Mucosa of descending colon (tissue), 3 donors: ENCODE measurements around the gene HTT. TPM values are rescaled to one million over a fixed set of nuclear protein-coding genes. Genes with fewer than 3 reads are reported as not detected.

Source experiments
- ATAC-seq: fragments of 200-7000 bp; cut with Tn5 transposase; one replicate; pipeline ENCODE4 v1.9.1; 2020; ENCODE audit warnings: mild to moderate bottlenecking, moderate library complexity
- DNase-seq, 3 donors: peaks; one replicate each; pipeline ENCODE4 v3.0.0-alpha.2; 2020
- H3K36me3 ChIP-seq: fragments of 200-600 bp; one replicate; pipeline ENCODE4 v1.8.0; 2021; ENCODE audit warnings: low read depth, mild to moderate bottlenecking
- H3K4me1 ChIP-seq: fragments of 200-600 bp; one replicate; pipeline ENCODE4 v1.8.0; 2021; ENCODE audit warnings: low read depth, mild to moderate bottlenecking
- H3K4me3 ChIP-seq: fragments of 200-600 bp; one replicate; pipeline ENCODE4 v1.8.0; 2021; ENCODE audit warnings: mild to moderate bottlenecking
- H3K9me3 ChIP-seq: fragments of 200-600 bp; one replicate; pipeline ENCODE4 v1.8.0; 2021; ENCODE audit warnings: mild to moderate bottlenecking
- CTCF ChIP-seq: fragments of 200-600 bp; IDR thresholded peaks from one replicate; pipeline ENCODE4 v1.8.0; 2022; ENCODE audit warnings: antibody characterized with exemption, mild to moderate bottlenecking
- intact Hi-C, 2 donors: fragments of 100-400 bp; cut with DNase I in 1 of 2; cut with micrococcal nuclease in 1 of 2; formaldehyde crosslinking; loops; one replicate each; pipeline versions ENCODE4 v1.11.0 to v1.11.1; 2022; cut with DNase I, micrococcal nuclease
- total RNA-seq, 3 donors: library from RNA; stranded (reverse); fragmentation: NEBNext Ultra II Directional in 2 of 3; extraction: Animal tissue kit (Norgen Biotek cat#: 25700) in 2 of 3; gene quantifications; one replicate each; pipeline versions ENCODE4 v1.2.1 to v1.2.4, GENCODE V29; 2021 to 2023
- donor health status: DM: no; HTN: no; CAD: no; lungs with moderate emphysema.
- donor health status: DM: no; HTN: no; CAD: no.
- donor health status: DM: no; HTN: yes; CAD: no.

The HTT gene
- total RNA-seq, 3 donors from 2014 or later: 51.3 to 71.8 (median 67.5) TPM

- TF ChIP-seq CTCF: no peak
- intact Hi-C loops: no loop called here
- H3K36me3 ChIP-seq: peaks cover 12% of the 10 kb centered on the region
- no peak for ATAC-seq
- H3K9me3 ChIP-seq: no peaks in the 10 kb centered on the region
- H3K4me3 ChIP-seq: no peak overlapping the region
- H3K4me1 ChIP-seq: no peaks in the 10 kb centered on the region
- DNase-seq: no peak
These were observed 152.5 kb downstream of the HTT start for GRCh38 chr4:3226944-3227343.

- DNase-seq: peak in 1 of 3 donors; percentile 34
- TF ChIP-seq CTCF: no peak
- Histone ChIP-seq H3K4me1 (no peaks in the 10 kb centered on the region), H3K9me3 (no peaks in the 10 kb centered on the region), H3K36me3 (peaks cover 18% of the 10 kb centered on the region), H3K4me3 (no peak overlapping the region)
- intact Hi-C loops: no loop called here
- ATAC-seq: no peak
These were observed 153.6 kb downstream of the HTT start for GRCh38 chr4:3227878-3228675.

GRCh38 chr4:3228881-3229280, 154.4 kb downstream of the HTT start:
- Histone ChIP-seq H3K4me3 (no peak overlapping the region), H3K36me3 (peaks cover 11% of the 10 kb centered on the region), H3K4me1 (no peaks in the 10 kb centered on the region), H3K9me3 (no peaks in the 10 kb centered on the region)
- intact Hi-C loops: no loop called here
- TF ChIP-seq CTCF: no peak
- DNase-seq: peak in 1 of 3 donors; percentile 31
- no peak for ATAC-seq

- Histone ChIP-seq H3K9me3 (no peaks in the 10 kb centered on the region), H3K4me3 (no peak overlapping the region), H3K4me1 (no peaks in the 10 kb centered on the region), H3K36me3 (peaks cover 11% of the 10 kb centered on the region)
- intact Hi-C loops: no loop called here
- no peak for ATAC-seq
- DNase-seq: peak in 1 of 3 donors; percentile 17
- no peak for TF ChIP-seq CTCF
These were observed 154.8 kb downstream of the HTT start for GRCh38 chr4:3229328-3229727.

GRCh38 chr4:3229964-3230363, 155.5 kb downstream of the HTT start:
- no peak for ATAC-seq
- Histone ChIP-seq H3K36me3 (peaks cover 11% of the 10 kb centered on the region), H3K9me3 (no peaks in the 10 kb centered on the region)

More at GRCh38 chr4:3229964-3230363, 155.5 kb downstream of the HTT start:
- H3K4me1 ChIP-seq: no peaks in the 10 kb centered on the region
- intact Hi-C loops: no loop called here
- no peak for TF ChIP-seq CTCF
- H3K4me3 ChIP-seq: no peak overlapping the region
- DNase-seq: peak in 2 of 3 donors; percentile 19 to 36
